ACC112 (cell line): ENCODE data around the gene ECHDC3.

Experiments
- H2AFZ ChIP-seq: fragments of 200-600 bp; sonication (generic); one replicate; pipeline ENCODE4 v1.6.0; 2017; ENCODE audit warnings: antibody characterized with exemption, low read length; ENCODE audit not compliant: unreplicated experiment
- H3K27ac ChIP-seq: fragments of 200-600 bp; sonication (generic); 2 replicates; pipeline ENCODE4 v1.5.1; 2014; ENCODE audit warnings: low read depth, mild to moderate bottlenecking, antibody characterized with exemption, low read length, moderate library complexity
- H3K27me3 ChIP-seq: fragments of 200-600 bp; sonication (generic); 2 replicates; pipeline ENCODE4 v1.6.1; 2014; ENCODE audit warnings: mild to moderate bottlenecking, antibody characterized with exemption, low read length, moderate library complexity, mixed read lengths; ENCODE audit not compliant: insufficient read depth
- H3K36me3 ChIP-seq: fragments of 200-600 bp; sonication (generic); 2 replicates; pipeline ENCODE4 v1.6.1; 2016; ENCODE audit warnings: mild to moderate bottlenecking, antibody characterized with exemption, low read length, moderate library complexity, mixed read lengths; ENCODE audit not compliant: insufficient read depth
- H3K4me1 ChIP-seq: fragments of 200-600 bp; sonication (generic); one replicate; pipeline ENCODE4 v1.6.1; 2016; ENCODE audit warnings: low read length, mixed read lengths; ENCODE audit not compliant: insufficient read depth, unreplicated experiment, control insufficient read depth
- H3K4me3 ChIP-seq: fragments of 200-600 bp; sonication (generic); 2 replicates; pipeline ENCODE4 v1.5.1; 2014; ENCODE audit warnings: mild to moderate bottlenecking, low read depth, low read length
- H3K79me2 ChIP-seq: fragments of 200-600 bp; sonication (generic); one replicate; pipeline ENCODE4 v1.6.0; 2016; ENCODE audit warnings: low read length; ENCODE audit not compliant: control insufficient read depth, unreplicated experiment, insufficient read depth

The ECHDC3 gene

DNA sequence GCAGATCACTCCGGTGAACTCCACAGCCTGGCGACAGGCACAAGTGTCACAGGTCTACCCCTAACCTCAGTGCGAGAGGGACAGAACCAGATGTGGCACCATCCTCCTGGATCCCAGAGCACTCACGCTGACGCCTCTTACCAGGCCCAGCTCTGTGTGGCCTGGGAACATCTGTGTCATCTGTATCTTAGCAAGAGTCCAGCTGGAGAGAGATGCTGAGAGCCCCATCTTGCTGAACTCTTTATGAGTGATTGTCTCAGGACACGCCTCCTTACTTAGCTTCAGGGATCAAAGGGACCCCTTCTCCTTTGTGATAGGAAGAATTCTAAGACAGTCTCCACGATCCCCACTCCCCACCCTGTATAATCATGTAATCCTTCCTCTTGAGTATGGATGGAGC, 71.0 kb downstream of the ECHDC3 start:
- Histone ChIP-seq H3K4me1 (no peaks in the 10 kb centered on the region), H3K79me2 (no peaks in the 10 kb centered on the region), H3K27ac (no peak overlapping the region), H3K4me3 (no peak overlapping the region), H3K36me3 (no peaks in the 10 kb centered on the region), H2AFZ (no peak overlapping the region), H3K27me3 (0 out of 2 replicates have a peak, but pooled peaks cover 2% of the 10 kb centered on the region)
